Suprapubic skin (tissue), 4 donors: ENCODE measurements around the gene FNBP1L. TPM values are rescaled to one million over a fixed set of nuclear protein-coding genes. Genes with fewer than 3 reads are reported as not detected.

Experiments
- DNase-seq, 2 donors: peaks; one replicate each; pipeline ENCODE4 v3.0.0-alpha.2; 2019; ENCODE audit warnings: low spot score in 2 of 2
- H3K27ac ChIP-seq: fragments of 200-600 bp; sonication (generic); one replicate; pipeline ENCODE4 v1.5.1; 2019
- H3K27me3 ChIP-seq: fragments of 200-600 bp; sonication (generic); one replicate; pipeline ENCODE4 v1.5.1; 2019
- H3K36me3 ChIP-seq: fragments of 200-600 bp; sonication (generic); one replicate; pipeline ENCODE4 v1.5.1; 2019
- H3K4me1 ChIP-seq: fragments of 200-600 bp; sonication (generic); one replicate; pipeline ENCODE4 v1.5.1; 2019
- H3K4me3 ChIP-seq: fragments of 200-600 bp; sonication (generic); one replicate; pipeline ENCODE4 v1.5.1; 2019; ENCODE audit warnings: mild to moderate bottlenecking
- H3K9me3 ChIP-seq: fragments of 200-600 bp; sonication (generic); one replicate; pipeline ENCODE4 v1.5.1; 2019
- EP300 ChIP-seq: sonication (generic); formaldehyde crosslinking; IDR thresholded peaks from one replicate; pipeline ENCODE4 v1.6.1; 2017; ENCODE audit warnings: antibody characterized with exemption
- POLR2A ChIP-seq, 2 donors: fragments of 450-650 bp; IDR thresholded peaks; one replicate each; pipeline ENCODE4 v1.6.1; 2017; ENCODE audit warnings: antibody characterized with exemption in 2 of 2, mild to moderate bottlenecking in 2 of 2, moderate library complexity in 2 of 2
- POLR2AphosphoS5 ChIP-seq, 3 donors: sonication (generic); formaldehyde crosslinking; IDR thresholded peaks; one replicate each; pipeline ENCODE4 v1.6.1; 2017; ENCODE audit warnings: antibody characterized with exemption in 3 of 3
- WGBS: methylation state at CpG from one replicate; pipeline ENCODE4 v1.1.5; 2018; 5-methylcytosine and 5-hydroxymethylcytosine counted together
- total RNA-seq, 4 donors: library from RNA; depleted of rRNA; stranded (reverse); fragments of >200 nt; gene quantifications; one replicate each; pipeline ENCODE4 v1.1.0, GENCODE V29; 2016
- TF ChIP-seq, protein P1 (sequence below), 2 donors: fragments of 200-600 bp in 1 of 2; fragments of 450-650 bp in 1 of 2; sonication (generic) in 1 of 2; IDR thresholded peaks; one replicate each; pipeline ENCODE4 v1.5.1; 2016 to 2019; ENCODE audit warnings: antibody characterized with exemption in 2 of 2, mild to moderate bottlenecking in 1 of 2, moderate library complexity in 1 of 2

The FNBP1L gene
- total RNA-seq, 4 donors from 2014 or later = 18.6 to 60.8 (median 25.2) TPM

DNA sequence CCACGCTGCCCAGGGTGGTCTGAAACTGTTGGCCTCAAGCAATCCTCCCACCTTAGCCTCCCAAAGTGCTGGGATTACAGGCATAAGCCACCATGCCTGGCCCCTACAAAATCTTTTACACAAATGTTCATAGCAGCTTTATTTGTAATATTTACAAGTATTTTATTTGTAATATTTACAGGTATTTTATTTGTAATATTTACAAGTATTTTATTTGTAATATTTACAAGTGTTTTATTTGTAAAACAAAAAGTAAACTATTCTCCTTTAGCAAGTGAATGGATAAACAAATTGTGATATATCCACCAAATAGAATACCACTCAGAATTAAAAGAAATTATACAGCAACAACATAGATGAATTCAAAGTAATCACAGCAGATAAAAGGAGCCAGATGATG, 11.4 kb upstream of the FNBP1L start:
- no peaks in the 10 kb centered on the region for H3K27me3 ChIP-seq
- TF ChIP-seq POLR2A (IDR thresholded peaks at IDR 0.05) (no peak), EP300 (no peak)
- TF ChIP-seq, protein P1, sequence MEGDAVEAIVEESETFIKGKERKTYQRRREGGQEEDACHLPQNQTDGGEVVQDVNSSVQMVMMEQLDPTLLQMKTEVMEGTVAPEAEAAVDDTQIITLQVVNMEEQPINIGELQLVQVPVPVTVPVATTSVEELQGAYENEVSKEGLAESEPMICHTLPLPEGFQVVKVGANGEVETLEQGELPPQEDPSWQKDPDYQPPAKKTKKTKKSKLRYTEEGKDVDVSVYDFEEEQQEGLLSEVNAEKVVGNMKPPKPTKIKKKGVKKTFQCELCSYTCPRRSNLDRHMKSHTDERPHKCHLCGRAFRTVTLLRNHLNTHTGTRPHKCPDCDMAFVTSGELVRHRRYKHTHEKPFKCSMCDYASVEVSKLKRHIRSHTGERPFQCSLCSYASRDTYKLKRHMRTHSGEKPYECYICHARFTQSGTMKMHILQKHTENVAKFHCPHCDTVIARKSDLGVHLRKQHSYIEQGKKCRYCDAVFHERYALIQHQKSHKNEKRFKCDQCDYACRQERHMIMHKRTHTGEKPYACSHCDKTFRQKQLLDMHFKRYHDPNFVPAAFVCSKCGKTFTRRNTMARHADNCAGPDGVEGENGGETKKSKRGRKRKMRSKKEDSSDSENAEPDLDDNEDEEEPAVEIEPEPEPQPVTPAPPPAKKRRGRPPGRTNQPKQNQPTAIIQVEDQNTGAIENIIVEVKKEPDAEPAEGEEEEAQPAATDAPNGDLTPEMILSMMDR (IDR thresholded peaks at IDR 0.05) = no peak
- no peak overlapping the region for H3K27ac ChIP-seq
- no peaks in the 10 kb centered on the region for H3K36me3 ChIP-seq
- H3K4me1 ChIP-seq = no peaks in the 10 kb centered on the region
- 75% methylated on average over 1 of the region's 1 CpG for WGBS
- no peaks in the 10 kb centered on the region for H3K9me3 ChIP-seq
- no peak for DNase-seq
- H3K4me3 ChIP-seq = no peak overlapping the region

DNA sequence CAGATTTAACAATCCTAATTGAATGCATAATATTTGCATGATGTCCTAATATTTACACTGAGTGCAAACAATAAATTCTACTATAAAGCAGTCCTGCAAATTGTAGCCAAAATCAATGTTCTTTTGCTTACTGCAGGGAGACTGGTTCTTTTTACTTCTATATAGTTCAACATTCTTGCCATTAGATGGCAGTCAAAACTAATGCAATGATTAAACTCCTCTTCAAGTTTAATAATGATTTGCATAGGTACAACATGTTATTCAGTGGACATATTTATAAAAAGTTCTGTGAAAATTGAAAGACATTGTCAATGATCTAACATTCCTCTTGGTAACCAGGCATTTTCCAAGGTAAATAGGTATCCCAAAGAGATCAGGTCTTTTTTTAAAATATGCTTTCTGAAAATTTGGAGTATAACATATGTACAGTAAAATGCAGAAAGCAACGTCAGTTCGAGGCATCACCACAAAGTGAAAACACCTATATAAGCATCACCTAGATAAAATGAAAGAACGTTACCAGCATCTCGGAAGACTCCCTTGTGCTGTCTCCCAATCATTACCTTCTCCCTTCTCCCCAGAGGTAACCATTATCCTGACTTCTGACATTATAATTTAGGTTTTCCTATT, 9.8 kb upstream of the FNBP1L start:
- Histone ChIP-seq H3K4me1 (peaks cover 3% of the 10 kb centered on the region), H3K27ac (no peak overlapping the region), H3K27me3 (no peaks in the 10 kb centered on the region), H3K9me3 (no peaks in the 10 kb centered on the region), H3K36me3 (no peaks in the 10 kb centered on the region), H3K4me3 (no peak overlapping the region)
- TF ChIP-seq, protein P1 (IDR thresholded peaks at IDR 0.05) = peak; percentile 24 to 38
- TF ChIP-seq POLR2AphosphoS5 (IDR thresholded peaks at IDR 0.05) = no peak
- no peak for DNase-seq
- WGBS = 40% methylated on average over 4 of the region's 4 CpGs

DNA sequence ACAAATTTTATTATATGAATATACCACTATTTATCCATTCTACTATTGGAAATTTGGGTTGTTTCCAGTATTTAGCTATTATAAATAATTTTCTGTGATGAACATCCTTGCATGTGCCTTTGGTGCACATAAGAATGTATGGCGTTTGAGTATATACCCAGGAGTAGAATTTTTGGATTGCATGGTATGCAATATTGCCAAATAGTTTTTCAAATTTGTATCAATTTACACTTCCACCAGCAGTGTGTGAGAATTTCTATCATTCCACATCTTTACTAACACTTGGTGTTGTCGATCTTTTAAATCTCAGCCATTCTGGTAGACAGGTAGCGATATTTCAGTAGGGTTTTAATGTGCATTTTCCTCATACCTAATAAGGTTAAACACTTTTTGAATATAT, 9.2 kb upstream of the FNBP1L start:
- no peak for DNase-seq
- Histone ChIP-seq H3K36me3 (no peaks in the 10 kb centered on the region), H3K4me1 (peaks cover 3% of the 10 kb centered on the region), H3K9me3 (no peaks in the 10 kb centered on the region), H3K27me3 (no peaks in the 10 kb centered on the region), H3K4me3 (no peak overlapping the region), H3K27ac (no peak overlapping the region)
- TF ChIP-seq POLR2A (IDR thresholded peaks at IDR 0.05) (no peak), POLR2AphosphoS5 (IDR thresholded peaks at IDR 0.05) (no peak), EP300 (no peak)
- TF ChIP-seq, protein P1 (IDR thresholded peaks at IDR 0.05) = no peak
- 79% methylated on average over 3 of the region's 3 CpGs for WGBS

DNA sequence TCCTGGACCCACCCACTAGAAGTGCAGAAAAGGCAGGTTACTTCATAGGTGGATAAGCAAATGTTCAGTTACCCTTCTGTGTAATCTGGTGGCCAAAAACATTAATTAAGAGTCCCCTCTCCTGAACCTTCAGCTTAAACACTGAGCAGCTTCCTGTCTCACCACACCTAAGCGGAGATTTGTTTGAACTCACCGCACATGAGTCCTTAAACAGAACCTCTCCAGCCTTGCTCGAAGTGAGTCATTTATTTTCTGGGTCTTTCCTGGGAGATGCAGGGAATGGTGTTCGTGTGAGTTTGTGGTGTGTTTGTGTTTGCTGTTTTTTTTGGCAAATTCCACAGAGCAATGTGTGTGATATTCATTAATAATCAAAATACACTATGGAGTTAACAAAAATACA, 7.6 kb upstream of the FNBP1L start:
- no peak for TF ChIP-seq POLR2AphosphoS5 (IDR thresholded peaks at IDR 0.05)
- TF ChIP-seq, protein P1 (IDR thresholded peaks at IDR 0.05) = no peak
- TF ChIP-seq POLR2A (IDR thresholded peaks at IDR 0.05) = no peak
- TF ChIP-seq EP300 = no peak
- Histone ChIP-seq H3K4me1 (peaks cover 3% of the 10 kb centered on the region), H3K27me3 (no peaks in the 10 kb centered on the region), H3K9me3 (no peaks in the 10 kb centered on the region), H3K27ac (no peak overlapping the region), H3K4me3 (no peak overlapping the region), H3K36me3 (no peaks in the 10 kb centered on the region)
- WGBS = 94% methylated on average over 4 of the region's 4 CpGs
- DNase-seq = no peak

DNA sequence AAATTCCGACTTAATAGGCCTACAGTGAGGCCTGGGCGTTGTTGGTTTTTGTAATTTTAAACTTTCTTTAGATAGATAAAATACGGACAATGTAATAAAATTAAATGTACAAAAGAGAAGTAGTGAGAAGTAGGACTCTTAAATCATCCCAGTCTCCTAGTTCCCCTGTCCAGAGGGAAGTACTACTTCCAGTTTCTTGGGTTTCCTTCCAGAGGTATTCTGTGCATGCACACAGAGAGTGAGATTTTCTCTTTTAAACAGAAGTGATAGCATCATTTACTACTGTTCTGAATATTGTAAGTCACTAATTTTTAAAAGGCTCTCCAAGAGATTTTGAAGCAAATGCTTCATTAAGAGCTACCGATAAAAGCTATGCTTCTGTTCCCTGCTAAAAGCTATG, 7.2 kb upstream of the FNBP1L start:
- H3K36me3 ChIP-seq = no peaks in the 10 kb centered on the region
- TF ChIP-seq EP300 (no peak), POLR2A (IDR thresholded peaks at IDR 0.05) (no peak), POLR2AphosphoS5 (IDR thresholded peaks at IDR 0.05) (no peak)
- TF ChIP-seq, protein P1 (IDR thresholded peaks at IDR 0.05) = no peak
- H3K9me3 ChIP-seq = no peaks in the 10 kb centered on the region
- no peaks in the 10 kb centered on the region for H3K27me3 ChIP-seq
- WGBS = 94% methylated on average over 4 of the region's 4 CpGs
- H3K4me3 ChIP-seq = no peak overlapping the region
- H3K4me1 ChIP-seq = peaks cover 3% of the 10 kb centered on the region
- H3K27ac ChIP-seq = no peak overlapping the region
- no peak for DNase-seq
